C4-2B (cell line): ENCODE results near the gene KIAA0825.

Experiments used
- ZFX ChIP-seq: fragments of 450-650 bp; IDR thresholded peaks from 2 replicates; pipeline ENCODE4 v1.6.1; 2017
- TF ChIP-seq, protein P1 (sequence below): fragments of 450-650 bp; conservative IDR thresholded peaks from 2 replicates; pipeline ENCODE4 v1.5.1; 2017; ENCODE audit warnings: mild to moderate bottlenecking

DNA sequence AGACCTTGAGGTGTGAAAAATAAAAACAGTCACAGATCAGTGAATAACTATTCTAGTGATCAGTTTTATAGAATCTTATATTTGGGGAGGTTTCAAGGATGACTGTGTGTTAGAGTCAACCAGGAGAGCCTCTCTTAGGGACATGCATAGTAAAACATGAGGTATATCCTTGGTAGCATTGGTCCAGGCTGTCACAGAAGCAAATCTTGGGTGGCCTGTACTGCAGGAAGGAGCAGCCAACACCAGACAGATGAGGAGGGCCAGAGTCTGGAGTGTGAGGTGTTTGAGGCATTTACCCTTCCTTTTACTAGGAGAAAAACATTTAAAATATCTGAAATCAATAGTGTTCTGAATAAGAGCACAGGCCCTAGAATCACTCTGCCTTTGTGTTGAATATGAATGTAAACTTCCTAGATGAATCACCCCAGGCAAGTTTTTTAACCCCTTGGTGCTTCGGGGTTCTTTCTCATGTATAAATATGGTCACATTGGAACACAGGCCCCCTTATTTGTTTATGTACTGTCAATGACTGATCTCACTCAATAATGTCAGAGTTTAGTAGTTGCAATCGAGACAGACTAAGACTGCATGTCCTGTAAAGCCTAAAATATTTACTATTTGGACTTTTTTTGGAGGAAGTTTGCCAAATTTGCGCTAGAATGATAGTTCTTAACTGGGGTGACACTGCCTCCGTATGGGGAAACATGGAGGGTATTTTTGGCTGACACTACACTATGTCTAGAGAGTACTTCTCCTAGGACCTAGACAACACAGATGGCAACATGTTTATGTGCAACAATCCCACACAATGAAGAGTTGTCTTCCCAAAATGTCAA lies 460.5 kb downstream of the KIAA0825 start:
- TF ChIP-seq, protein P1, sequence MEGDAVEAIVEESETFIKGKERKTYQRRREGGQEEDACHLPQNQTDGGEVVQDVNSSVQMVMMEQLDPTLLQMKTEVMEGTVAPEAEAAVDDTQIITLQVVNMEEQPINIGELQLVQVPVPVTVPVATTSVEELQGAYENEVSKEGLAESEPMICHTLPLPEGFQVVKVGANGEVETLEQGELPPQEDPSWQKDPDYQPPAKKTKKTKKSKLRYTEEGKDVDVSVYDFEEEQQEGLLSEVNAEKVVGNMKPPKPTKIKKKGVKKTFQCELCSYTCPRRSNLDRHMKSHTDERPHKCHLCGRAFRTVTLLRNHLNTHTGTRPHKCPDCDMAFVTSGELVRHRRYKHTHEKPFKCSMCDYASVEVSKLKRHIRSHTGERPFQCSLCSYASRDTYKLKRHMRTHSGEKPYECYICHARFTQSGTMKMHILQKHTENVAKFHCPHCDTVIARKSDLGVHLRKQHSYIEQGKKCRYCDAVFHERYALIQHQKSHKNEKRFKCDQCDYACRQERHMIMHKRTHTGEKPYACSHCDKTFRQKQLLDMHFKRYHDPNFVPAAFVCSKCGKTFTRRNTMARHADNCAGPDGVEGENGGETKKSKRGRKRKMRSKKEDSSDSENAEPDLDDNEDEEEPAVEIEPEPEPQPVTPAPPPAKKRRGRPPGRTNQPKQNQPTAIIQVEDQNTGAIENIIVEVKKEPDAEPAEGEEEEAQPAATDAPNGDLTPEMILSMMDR = no peak
- no peak for TF ChIP-seq ZFX
